Fibroblast of skin of scalp (primary cell): ENCODE data around the gene ZRANB1.

Source experiments
- DNase-seq: peaks from one replicate; pipeline ENCODE4 v3.0.0-alpha.2; 2013

Gene ZRANB1

DNA sequence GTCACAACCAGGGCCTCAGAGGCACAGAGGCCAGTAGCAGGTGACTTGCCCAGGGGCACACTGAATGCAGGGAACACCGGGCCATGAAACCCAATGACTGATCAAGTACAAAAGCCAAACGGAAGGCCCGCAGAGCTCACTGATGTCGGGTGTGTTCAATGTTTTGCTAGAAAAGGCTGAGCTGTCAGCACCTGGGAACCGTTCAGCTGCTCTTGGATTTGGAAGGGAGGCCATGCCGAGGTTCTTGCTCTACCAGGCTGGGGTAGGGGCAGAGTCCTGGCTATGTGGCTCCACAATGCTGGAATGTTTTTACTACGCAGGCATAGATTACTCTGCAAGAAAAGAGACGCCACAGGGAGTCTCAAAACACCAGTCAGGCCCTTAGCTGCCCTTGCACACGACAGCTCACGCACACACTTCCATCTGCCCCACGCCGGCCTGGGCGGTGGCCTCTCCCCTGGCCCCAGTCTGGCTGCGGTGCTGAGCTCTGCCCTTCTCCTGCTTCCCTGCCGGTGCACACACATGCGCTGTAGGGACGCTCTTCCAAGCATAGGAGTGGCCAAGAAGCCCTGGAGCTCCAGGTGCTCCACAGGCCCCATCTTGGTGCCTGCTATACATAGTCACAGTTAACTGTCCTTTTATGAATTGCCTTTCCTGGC, 79.9 kb downstream of the ZRANB1 start:
- peak; percentile 19 for DNase-seq

DNA sequence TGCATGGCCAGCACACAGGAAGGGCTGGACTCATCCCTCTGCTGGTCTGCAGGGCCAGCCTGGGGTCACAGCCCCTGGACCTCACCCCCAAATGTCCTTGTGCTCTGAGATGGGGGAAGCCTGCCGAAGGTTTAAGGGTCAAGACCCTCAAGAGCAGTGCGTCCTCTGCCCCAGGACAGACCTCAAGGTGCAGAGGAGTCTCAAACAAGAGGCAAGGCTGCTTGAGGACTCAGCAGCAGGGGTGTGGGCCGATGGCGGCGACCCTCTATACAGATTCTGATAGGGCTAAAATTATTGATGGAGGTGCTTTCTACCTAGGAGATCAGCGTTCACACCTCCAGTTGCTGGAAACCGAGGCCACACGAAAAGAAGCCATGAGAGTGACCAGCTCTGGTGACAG, 80.7 kb downstream of the ZRANB1 start:
- no peak for DNase-seq

DNA sequence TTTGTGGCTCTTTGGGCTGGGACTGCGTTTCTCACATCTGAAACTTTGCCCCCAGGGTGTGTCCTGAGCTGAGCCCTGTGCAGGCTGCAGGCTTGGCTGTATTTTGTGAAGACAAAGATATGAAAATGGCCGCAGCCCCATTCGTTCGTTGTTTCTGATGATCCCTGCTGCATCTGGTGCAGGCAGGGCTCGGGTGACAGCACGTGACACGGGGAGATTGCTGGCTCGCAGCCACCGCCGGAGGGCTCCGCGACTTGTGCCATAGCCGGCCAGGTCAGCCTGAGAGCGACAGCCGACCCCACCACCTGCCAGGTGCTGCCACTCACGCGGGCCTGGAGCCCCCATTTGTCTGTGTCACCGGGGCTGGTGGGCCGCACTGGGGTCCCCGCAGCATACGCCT, 81.3 kb downstream of the ZRANB1 start:
- DNase-seq: no peak

DNA sequence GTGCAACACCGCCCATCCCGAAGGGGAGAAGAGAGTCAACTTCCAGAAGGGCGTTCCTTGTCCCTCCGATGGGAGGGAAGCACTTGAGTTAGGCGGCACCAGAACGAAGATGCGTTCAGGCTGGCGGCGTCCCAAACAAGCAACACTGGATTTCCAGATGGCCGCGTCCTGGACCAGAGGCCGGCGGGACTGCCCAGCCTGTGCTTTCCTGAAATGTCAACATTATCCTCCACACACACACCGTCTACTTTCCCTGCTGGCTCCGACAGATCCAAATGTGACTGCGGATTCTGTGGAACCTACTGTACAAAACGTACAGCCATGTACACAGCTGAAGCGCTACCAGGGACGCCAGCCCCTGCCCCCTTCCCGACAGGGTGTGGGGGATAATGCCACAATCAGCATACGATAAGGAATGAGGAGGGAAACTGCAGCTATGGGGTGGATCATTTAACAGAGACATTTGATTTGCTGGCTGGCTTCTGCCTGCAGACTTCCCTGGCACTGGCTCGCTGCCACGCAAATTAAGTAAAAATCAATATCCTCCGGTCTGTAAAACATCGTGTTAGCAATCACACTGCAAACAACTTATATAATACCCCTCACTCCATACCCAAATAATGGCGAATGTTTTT, 82.1 kb downstream of the ZRANB1 start:
- no peak for DNase-seq

DNA sequence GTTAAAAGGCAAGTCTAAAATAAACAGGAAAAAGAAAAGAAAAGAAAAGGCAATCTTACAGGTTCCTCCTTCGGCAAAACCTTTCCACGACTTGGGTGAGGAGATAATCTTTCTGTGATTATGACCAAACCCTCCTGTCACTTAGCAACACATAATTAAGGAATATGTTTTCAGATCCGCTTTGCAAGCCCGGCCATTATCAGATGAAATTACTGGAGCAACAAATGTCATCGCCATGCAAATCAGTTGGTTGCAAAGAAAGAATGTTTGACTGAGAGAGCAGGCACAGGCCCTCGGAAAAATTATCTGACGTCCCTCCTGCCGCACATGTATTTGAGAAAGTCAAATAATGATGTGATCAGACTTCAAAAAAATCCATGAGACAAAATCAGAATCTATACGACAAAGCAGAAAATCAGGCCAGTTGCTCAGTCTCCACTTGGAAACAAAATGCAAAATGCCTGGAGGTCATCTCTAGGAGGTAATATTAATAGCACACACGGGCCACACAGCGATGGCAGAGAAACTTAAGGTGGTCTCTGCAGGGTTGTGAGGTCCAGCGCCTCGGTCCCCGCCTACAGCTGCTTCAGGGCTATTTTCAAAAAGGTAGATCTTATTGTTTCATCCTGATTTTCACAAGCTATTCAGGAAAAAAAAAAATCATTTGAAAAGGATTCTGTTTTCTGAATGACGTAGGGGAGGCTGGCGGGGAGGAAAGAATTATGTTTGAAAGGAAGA, 82.7 kb downstream of the ZRANB1 start:
- DNase-seq: no peak

DNA sequence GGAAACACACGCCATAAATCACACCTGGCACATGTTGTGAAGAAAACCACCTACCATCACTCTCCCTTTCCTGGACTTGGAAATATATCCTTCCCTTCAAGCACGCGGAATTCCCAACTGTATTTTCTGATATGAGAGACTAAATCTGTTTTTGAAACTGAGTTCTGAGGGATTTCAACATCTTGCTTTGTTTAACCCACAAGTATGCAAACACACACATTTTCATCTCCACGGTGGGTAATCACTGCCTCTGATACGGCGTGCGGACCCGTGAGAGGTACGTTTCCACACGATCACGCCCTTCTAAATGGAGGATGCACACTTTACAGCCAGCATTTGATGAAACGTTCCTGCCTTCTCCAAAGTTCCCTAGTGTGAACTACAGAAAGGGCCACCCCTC, 83.4 kb downstream of the ZRANB1 start:
- peak; percentile 24 for DNase-seq

DNA sequence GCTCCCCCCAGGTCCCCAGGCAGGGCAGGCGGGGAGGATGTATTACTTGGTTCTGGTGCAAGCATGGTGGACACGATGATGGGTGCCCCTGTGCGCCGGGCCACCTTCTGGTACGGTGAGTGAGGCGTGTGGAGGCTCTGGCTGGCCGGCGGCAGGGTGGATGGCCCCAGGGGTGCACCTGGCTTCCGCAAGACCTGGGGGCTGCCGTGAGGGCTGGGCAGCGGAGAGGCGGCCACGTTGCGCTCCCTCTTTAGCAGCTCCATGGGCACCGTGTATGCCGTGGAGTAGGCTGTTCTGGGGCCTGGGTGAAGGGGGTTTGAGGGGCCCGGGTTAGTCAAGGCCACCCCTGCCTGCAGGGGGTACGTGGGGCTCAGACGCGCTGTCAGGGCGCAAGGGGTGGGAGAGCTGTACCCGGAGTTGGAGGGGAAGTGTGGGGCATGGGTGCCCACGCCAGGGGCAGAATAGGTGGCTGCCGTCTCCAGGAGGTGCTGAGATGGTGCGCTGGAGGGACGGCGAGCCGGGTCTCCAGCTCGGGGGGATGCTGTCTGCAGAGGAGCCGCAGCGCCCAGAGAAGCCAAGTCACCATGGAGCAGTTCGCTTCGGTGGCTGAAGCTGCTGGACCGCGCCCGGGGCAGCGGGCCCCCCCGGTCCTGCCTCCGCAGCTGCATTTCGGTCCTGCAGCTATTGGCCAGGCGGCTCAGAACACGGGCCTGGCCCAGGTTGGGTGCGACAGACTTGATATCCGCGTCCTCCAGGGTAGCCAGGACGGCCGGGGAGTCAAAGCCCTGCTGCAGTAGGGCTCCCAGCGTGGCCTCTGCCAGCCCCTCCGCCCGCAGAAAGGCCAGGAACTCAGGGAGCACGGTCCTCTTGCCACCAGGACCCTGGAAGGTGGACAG, 84.4 kb downstream of the ZRANB1 start:
- DNase-seq: no peak

DNA sequence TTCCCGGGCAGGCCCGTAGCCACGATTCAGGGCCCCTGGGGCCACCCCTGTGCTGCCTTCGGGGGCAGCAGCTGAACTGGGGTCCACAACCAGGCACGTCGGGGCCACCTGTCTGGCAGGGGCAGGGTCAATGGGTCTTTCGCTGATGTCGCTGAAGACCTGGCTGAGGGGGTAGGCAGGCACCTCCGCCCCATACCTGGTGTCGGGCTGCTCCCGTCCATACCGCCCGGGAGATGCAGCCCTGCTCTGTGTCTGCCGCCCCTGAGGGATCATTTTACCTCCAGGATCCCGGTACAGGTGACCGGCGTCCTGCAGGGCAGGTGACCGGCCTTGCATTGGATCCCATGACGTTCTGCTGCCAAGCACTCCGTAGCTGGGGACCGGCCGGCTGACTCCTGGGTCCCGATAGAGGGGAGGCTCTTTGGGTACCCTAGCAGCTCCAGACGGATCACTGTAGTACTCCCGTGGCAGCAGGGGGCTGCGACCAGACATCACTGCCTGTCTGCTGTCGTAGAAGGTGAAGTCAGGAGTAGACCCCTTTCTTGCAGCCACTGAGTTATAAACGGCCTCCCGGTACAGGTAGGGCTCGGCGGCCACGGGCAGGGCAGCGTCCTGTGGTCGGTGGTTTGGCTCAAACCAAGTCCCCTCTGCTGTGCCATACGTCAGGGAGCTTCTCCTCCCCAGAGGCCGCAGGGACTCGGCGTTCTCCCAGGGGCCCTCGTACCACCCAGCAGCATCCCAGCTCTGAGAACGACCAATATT, 85.2 kb downstream of the ZRANB1 start:
- no peak for DNase-seq

DNA sequence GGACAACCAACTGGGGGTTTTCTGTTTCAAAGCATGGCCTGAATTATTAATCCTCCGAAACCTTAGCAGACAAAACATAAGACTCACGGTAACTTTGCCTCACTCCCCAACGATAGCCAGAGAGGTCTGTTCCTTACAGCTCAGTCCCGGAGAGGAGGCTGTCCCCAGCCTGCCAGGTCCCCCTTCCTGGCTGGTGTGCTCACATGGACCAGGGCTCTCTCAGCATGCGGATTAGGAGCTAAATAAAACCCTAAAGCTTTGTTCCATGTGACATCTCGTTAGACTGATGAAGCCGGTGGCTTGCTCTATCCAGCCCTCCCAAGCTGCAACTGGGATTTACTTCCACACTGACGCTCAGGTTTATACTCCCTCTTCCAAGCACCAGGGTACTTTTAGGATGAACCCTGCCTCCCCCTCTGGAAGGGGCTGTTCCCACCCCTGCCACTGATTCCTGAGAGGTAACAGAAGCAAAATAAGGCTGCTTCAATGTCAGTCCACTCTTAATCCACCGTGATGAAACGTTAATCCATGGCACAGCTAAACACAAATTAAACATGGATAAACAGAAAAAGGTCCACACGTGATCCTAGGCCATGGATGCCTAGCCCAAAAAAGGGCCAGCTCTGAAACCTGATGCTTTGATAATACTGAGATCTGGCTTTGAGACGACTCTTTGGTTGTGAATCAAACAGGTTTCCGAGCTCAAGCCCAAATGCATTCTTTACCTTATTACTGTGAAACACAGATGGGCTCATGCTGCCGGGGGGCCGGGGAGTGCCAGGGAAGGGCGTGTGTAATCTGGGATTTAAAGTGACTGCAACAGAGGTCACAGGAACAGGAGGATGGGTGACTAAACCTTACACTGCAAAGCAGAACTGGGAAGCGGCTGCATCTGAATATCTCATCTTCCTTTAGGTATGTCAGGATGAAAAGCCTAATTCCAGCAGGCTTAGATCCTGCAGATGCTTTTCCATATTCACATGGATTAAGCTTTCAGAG, 86.2 kb downstream of the ZRANB1 start:
- peak; percentile 42 for DNase-seq

DNA sequence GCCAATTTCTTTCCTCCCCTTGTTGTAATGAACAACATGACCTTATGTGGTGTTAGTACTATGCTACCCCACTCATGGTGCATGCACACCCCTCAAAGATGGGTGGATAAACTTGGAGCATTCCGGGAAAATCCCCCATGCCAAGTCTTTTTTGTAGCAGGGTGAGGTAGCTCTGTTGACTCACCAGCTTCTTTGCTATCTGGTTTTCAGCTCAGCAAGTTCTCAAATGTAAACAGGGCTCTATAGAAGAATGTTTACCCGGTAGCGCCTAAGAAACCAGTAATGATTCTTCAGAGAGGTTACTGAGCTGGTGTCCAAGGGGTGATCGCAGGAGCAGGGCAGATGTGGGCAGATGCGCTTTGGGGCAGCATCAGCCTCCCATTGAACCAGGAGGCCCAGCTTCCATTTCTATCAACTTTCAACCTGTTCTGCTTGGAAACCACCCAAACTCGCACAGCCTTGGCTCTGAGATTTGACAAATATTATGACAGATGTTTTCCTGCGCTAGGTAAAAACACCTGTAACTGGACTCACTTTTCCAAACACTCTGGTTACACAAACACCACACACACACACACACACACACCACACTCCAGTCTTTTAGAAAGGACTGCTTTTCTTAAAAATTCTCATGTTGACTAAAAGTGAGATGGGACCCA, 87.8 kb downstream of the ZRANB1 start:
- peak; percentile 31 for DNase-seq

DNA sequence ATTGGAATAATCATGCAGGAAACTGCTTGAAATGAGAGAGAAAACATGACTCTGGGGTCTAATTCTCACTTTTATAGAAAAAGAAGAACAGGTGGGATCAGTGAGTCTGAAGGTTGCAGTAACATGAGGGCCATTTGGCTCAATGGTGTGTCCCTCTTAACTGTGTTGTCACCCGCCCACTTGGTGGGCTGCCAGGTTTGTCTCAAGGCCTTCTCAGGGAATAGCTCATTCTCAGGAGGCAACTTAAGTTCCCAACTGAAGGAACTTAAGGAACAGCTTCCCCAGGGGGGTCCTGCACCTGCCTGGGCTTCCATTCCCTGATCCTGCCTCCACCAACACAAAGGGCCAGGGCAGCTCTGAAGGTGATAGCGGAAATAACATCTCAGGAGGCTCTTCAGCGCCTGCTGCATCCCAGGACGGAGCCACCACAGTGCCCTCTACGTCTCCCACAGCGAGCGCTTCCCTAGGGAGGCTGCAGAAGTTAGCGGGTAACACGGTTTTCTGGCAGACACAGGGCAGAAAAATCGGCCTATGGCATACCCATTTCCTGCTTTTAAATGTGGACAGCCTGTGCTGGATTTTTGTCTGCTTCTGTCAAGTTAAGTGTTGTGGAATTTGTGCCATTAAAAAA, 88.8 kb downstream of the ZRANB1 start:
- DNase-seq: no peak

DNA sequence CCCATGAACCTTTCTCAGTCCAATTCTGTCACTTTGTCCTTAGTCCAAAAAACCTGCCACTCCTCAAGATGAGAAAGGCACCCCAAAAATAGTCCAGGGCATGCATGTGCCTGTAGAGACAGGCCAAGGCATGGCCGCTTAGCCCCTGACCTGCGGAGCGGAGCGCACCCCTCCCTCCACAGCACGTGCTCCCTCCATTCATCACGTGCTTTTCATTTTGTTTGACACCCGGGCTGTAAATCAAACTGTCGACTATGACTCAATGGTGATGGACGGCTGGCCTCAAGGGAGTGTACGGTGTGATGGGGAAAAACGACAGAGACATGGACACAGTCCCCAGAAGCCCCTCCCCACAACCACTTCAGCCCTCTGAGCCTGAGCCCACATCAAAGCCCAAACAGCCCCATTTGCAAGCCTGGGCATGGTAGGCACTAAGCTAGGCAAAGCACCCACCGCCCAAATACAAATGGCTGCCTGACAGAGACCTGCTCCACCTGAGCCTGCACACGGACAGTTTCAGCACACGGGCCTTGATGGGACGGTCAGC, 90.6 kb downstream of the ZRANB1 start:
- no peak for DNase-seq

DNA sequence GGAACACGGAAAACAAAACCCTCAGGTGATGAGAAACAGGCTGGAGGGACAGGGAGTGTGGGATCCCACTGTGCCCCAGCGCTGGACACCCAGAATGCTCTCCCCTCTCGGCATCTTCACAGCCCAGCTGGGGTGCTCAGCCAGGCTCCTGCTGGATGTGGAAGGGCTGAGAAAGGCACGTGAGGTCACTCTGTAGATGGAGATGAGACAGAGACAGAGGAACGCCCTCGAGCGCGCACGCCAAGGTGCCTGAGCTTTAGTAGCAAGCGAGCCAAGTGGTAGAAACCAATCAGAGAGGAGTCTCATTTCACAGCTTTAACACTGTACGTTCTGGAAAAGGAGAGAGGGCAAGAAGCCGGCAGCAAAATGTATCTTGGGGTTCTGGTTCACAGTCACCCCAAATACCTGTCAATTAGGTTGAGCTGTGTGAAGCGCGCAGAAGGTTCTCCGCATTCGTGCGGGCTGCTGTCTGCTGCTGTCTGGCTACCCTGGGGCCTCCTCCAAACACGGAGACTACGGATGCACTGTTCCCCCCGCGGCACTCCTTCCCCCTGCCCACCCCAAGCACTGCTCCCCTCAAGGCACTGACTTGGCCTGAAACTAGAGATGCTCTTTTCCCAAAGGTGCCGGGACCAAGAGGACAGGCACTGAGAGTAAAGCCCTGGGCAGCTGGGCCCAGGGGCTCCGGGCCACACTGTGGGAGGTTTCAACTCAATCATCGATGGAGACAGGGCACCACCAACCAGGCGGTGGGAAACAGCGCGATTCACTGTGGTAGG, 91.4 kb downstream of the ZRANB1 start:
- no peak for DNase-seq

DNA sequence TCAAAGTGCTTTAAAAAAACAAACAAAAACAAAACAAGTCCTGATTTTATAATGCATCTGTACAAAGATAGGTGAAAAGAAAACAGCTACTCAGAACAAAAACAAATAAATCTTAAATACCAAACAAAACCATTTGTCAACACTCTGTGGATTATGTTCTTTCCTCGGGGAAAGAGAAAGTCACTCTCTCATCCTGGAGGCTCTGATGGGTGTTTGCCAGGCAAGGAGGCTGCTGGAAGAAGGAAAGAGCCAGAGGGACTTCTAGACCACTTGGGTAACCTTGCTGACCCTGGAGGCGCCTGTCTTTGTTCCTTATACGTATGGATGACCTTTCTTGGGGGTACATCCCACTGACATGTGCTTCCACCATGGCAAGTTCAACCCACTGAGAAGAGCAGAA, 92.8 kb downstream of the ZRANB1 start:
- no peak for DNase-seq

DNA sequence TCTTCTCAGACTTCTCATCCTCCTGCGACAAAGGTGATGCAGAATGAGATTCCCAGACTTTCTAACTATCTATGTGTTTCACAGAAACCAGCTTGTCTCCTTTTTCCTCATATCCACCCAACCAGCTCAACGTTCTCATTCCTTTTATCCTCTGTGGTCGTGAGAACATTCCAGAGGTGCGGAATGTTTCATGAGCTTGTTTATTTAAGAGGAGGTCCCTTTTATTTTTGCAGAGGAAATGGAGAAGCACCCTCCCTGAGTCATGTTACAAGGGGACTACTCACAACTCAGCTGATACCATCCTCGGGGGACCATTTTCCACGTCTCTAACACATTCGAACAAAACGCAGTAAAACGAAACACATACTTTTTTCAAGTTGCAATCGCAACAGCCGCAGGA, 93.2 kb downstream of the ZRANB1 start:
- DNase-seq: peak; percentile 97

DNA sequence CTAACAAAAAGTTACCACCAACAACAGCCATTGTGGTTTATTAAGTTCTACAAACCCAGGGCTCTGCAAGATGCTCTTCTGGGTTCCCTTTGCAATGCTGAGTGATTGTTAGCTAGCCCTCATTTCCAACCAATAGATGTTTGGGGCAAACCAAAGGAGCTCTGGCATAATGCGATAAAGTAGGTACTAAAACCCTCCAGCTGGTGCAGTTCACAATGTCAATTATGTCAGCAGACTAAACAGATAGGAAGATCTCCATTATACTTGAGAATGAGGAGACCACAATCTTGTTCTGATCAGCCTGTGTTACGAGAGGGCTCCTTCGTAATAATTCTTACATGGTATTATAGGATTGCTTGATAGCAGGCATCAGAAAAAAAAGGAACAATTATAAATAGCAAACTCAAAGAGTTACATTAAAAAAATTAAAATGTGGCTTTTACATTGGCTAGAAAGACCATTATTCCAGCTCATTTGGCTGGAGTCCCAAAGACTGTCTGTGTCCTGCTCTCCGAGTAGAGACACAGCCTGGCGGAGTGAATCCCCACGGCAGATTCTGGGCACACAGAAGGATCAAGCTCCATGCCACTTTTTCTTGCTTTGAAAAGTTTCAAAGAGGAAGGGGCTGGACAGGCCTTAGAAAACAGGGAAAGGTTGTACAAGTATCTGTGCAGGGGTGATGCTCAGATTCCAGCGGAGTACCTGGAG, 93.8 kb downstream of the ZRANB1 start:
- no peak for DNase-seq

DNA sequence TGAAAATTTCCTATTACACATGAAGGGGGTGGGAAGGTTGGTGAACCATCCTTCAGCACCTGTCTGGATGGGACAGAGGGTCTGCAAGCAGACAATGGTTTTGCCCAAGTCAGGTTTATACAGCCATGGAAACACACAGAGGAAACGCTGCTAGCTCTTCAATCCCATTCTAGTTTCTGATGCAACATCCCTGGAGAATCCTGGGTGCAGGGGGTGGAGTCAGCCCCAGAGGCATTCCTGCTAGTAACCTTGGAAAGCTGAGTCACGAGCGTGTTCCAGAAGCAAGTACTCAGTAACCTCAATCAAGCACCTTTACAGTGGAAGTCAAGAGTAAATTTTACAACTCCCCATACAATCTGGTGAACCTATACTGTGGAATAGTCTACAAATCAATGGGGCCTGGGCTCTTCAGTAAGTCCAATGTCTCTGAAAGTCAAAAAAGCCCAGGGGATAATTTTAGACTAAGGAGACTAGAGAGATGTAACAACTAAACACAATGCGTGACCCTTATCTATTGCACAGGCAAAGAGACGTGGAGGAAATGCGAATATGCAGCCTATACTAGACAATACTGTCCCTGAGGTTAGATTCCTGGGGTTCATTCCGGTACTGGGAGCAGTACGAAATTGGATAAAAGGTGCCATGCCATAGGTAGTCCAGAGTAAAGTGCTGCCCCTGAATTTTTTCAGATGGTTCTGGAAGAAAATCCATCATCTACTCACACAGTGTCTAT, 95.4 kb downstream of the ZRANB1 start:
- peak; percentile 73 for DNase-seq
